HG03571 (cell line): ENCODE measurements around the gene FKBP1A.
"Not testable (repeated sequence)": the region's sequence is repeated elsewhere in the genome, so short reads cannot be mapped to it uniquely, and the experiment has no call there.

Experiments
- ATAC-seq: cut with Tn5 transposase; IDR thresholded peaks from one replicate; pipeline ENCODE4 v1.9.1; 2021; ENCODE audit not compliant: unreplicated experiment

Gene FKBP1A

GRCh38 chr20:1368448-1369199, 24.2 kb downstream of the FKBP1A start:
- no peak for ATAC-seq

GRCh38 chr20:1367479-1367878, 25.4 kb downstream of the FKBP1A start:
- no peak for ATAC-seq

DNA sequence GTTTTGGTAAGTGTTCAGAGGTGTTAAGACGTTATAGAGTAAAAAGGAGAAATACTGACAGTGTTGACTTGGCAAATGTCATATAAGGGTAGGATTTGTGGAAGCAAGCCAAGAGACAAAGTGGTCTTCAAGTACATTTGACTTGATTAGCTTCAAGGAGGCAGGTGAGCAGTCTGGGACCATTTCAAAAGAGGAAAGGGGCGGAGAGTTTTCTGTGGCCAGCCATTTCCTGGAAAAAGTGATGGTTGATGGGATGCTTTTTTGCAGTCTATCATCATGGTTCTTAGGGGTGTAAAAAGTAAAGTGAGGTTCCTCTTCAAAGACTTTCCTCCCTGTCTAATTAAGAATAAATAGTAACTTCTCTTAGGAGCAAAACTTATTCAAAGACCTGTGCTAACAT, 28.7 kb downstream of the FKBP1A start:
- no peak for ATAC-seq

DNA sequence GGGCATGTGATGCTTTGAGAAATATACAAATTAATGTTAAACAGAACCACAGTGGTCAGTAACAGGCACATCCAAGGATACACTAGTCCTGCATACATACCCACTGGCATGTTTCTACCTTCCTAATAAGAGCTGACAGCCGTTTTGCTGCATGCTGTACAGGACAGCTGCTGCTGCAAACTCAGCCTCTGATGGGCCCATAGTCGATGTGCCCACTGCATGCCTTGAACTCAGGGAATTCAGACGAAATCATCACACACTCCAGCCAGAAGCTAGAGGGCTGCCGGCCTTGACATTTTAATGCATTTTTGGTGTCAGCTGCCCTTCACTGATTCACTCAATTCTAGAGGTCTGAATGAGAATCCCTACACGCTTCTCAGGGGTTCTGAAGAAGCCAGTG, 29.3 kb downstream of the FKBP1A start:
- ATAC-seq: no peak

DNA sequence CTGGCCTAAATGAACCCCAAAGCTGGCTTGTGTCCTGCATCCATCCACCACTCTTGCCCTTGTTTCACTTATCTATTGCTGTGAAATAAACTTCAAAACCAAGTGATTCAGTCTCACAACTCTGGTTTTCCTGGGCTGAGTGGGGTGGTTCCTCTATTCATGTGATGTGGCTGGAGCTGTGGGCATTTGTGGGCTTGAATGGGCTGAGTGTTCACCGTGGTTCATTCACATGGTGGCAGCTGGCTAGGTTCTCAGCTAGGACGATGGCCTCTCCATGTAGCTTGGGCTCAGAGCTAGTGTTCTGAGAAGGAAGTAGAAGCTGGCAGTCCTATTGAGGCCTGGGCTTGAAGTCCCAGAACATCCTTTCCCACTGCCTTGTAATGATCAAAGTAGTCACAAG, 30.4 kb downstream of the FKBP1A start:
- no peak for ATAC-seq

GRCh38 chr20:1360094-1360846, 32.6 kb downstream of the FKBP1A start:
- no peak for ATAC-seq

DNA sequence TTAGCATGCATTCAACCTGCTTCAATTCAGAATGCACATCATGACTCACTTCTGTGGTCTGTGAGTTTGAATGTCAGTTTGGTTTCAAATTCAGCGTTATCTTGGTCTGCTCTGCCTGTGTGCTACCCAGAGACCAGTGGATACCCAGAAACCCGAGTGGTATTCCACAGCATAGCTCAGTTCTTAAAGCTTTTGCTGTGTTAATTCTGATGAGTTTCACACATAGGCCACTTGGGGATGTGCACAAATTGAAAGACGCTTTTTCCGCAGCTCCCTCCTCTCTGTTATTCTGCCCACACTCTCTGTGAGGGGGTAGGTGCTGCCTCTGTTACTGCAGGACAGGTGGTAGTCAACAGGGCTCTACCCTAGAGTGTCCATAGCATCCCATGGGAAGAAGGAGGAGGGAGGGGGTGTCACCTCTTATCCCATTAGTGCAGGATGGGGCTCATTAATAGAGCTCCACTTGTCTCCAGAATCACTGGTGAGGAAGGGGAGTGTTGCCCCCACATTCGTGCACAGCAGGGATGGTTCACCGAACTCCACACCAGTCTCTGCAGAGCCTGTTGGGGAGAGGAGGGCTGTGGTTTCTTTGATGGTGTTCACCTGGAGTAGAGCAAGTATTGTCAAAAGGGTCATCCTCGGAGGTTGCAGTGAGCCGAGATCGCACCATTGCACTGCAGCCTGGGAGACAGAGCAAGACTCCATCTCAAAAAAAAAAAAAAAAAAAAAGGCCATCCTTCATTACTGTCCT, 34.8 kb downstream of the FKBP1A start:
- no peak for ATAC-seq

GRCh38 chr20:1353956-1354355, 38.9 kb downstream of the FKBP1A start:
- no peak for ATAC-seq

- ATAC-seq: no peak
Observed at GRCh38 chr20:1346315-1346969, 46.4 kb downstream of the FKBP1A start.

DNA sequence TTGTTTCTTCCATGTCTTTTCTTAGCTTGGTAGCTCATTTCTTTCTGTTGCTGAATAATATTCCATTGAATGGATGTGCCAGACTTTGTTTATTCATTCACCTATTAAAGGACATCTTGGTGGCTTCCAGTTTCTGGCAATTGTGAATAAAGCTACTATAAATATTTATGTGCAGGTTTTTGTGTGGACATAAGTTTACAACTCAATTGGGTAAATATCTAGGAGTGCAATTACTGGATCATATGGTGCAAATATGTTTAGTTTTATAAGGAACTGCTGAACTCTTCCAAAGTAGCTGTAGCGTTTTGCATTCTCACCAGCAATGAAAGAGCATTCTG, 47.1 kb downstream of the FKBP1A start:
- ATAC-seq: no peak

- ATAC-seq: no peak
Observed at GRCh38 chr20:1345030-1345755, 47.7 kb downstream of the FKBP1A start.

DNA sequence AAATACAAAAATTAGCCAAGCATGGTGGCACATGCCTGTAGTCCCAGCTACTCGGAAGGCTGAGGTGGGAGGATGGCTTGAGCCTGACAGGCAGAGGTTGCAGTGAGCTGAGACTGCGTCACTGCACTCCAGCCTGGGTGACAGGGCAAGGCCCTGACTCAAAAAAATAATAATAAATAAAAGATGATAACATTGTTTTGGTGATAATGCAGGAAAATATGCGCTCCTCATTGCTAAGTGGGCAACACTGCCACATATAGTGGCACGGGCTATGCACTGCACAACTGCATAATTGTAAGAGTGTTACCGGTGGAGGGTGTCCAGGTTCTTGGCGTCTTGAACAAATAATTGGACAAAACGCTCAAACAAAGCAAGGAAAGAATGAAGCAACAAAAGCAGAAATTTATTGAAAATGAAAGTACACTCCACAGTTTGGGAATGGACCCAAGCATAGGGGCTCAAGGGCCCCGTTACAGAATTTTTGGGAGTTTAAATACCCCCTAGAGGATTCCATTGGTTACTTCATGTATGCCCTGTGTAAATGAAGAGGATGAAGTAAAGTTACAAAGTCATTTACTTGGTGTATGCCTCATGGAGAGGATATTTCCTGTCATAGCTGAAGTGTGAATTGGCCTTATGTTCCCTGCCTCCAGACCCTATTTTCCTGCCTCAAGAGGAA, 49.3 kb downstream of the FKBP1A start:
- ATAC-seq: not testable (repeated sequence)

- no peak for ATAC-seq
Observed at GRCh38 chr20:1341561-1342265, 51.1 kb downstream of the FKBP1A start.

DNA sequence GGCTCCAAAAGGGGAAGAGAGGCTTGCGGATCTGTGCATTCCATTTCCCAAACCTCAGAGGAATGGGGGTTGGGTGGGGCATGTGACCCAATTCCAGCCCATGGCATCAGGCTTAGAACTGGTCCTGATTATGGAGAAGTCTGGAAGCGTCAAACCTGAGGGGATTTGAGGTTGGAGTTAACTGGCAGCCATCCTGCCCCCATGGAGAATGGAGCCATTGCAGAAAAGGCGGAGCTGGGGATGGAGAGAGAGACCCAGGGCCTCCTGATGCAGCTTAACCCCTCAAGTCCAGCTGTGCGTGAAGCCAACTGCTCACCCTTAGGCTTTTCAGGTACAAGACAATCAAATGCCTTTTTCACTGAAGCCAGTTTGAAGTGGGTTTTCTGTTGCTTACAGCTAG, 54.1 kb downstream of the FKBP1A start:
- ATAC-seq: no peak

GRCh38 chr20:1338096-1338495, 54.8 kb downstream of the FKBP1A start:
- no peak for ATAC-seq

- no peak for ATAC-seq
Observed at GRCh38 chr20:1337441-1337840, 55.4 kb downstream of the FKBP1A start.

DNA sequence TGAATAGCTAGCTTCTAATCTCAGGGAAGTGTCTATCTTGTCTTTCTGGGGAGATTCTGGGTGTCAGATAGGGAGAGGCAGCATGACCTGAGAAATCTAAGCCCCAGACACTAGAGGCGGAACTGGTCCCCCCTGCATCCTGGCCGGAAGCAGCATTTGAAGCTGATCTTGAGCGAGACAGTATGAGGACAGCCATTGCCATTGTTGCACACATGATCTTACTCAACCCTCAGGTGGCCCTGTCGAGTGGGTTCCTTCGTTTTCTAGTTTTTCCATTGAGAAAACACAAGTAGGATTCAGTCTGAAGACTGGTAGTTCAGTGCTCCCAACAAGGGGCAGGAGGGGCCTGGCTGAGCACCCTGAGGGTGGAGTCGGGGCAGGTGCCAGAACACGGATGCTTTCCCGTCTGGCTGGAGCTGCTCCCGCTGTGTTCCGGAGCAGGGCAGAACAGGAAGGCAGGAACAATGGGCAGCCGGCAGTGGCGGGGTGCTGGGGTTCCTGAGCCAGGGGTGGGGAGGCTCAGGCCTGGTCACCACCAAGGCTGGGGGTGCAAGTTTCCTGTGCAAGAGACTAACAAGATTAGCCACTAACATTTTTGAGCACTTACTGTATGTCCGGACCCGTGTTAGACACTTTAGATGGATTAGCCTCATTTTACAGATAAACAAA, 56.0 kb downstream of the FKBP1A start:
- ATAC-seq: no peak

DNA sequence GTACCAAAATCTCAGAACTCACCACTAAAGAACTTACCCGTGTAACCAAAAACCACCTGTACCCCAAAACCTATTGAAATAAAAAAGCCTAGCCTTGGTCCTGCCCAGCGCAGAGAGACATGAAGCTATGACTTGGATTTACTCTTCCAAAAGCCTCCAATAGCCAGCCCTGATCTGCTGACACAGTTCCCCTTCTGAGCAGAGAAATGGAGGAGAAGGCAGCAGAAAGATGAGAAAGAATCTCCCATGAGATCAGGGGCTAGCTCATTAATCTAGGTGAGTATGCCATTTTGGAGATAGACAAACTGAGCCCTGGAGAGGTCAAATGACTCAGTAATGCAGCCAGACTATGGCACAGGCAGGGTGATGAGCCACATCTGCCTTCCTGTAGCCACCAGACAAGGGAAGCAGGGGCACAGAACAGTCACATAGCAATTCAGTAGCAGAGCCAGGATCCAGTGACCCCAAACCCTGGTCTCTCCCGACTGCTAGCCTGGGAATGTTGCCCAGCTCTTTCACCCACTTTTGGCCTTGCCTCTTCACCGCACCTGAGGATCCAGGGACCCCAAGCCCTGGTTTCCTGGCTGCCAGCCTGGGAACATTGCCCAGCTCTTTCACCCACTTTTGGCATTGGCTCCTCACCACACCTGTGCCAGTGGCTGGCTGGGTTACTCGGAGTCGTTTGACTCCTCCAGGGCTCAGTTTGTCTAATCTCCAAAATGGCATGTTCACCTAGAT, 56.7 kb downstream of the FKBP1A start:
- no peak for ATAC-seq
